ENCODE measurements around the gene WDR5.

DNA sequence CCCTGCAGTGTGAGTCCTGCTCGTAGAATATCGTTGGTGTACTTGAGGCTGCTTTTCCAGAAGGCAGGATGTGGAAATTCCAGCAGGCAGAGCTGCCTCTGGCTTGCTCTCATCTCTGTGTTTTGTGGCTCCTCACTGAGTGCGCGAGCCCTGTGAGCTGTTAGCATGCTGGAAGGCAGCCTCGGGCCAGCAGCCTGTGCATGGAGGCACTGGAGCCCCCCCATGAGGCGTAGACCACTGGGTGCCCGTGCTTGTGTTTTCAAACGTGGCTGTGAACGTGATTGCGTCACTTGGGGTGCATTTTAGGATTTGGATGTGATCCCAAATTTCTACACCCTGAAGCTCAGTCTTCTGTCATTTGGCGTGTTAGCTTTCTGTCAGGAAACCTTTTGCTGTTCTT, 3.2 kb downstream of the WDR5 start:
- TF ChIP-seq, protein P1, sequence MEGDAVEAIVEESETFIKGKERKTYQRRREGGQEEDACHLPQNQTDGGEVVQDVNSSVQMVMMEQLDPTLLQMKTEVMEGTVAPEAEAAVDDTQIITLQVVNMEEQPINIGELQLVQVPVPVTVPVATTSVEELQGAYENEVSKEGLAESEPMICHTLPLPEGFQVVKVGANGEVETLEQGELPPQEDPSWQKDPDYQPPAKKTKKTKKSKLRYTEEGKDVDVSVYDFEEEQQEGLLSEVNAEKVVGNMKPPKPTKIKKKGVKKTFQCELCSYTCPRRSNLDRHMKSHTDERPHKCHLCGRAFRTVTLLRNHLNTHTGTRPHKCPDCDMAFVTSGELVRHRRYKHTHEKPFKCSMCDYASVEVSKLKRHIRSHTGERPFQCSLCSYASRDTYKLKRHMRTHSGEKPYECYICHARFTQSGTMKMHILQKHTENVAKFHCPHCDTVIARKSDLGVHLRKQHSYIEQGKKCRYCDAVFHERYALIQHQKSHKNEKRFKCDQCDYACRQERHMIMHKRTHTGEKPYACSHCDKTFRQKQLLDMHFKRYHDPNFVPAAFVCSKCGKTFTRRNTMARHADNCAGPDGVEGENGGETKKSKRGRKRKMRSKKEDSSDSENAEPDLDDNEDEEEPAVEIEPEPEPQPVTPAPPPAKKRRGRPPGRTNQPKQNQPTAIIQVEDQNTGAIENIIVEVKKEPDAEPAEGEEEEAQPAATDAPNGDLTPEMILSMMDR (IDR thresholded peaks at IDR 0.05) = no peak
- no peak for TF ChIP-seq POLR2A (IDR thresholded peaks at IDR 0.05)

Measured in esophagus squamous epithelium (tissue), 4 donors.